Liver (tissue), 9 donors: ENCODE results near the gene ASB2. TPM values are rescaled to one million over a fixed set of nuclear protein-coding genes. Genes with fewer than 3 reads are reported as not detected.

ENCODE experiments used
- DNase-seq: peaks from one replicate; pipeline ENCODE4 v3.0.0-alpha.2; 2017; ENCODE audit warnings: low spot score
- H3K27ac ChIP-seq, 2 donors: one replicate each; pipeline ENCODE4 v1.7.0; 2013; ENCODE audit warnings: inconsistent platforms in 2 of 2, low read length in 2 of 2, control low read depth in 1 of 2, low read depth in 1 of 2, mild to moderate bottlenecking in 1 of 2
- H3K27me3 ChIP-seq, 4 donors: one replicate each; pipeline versions ENCODE4 v1.6.1 to v1.7.0; 2013; ENCODE audit warnings: low read length in 3 of 4, inconsistent platforms in 1 of 4, mild to moderate bottlenecking in 1 of 4, moderate library complexity in 1 of 4; ENCODE audit not compliant: control insufficient read depth in 4 of 4, insufficient read depth in 4 of 4
- H3K36me3 ChIP-seq, 4 donors: one replicate each; pipeline versions ENCODE4 v1.6.1 to v1.7.0; 2013; ENCODE audit warnings: low read length in 3 of 4, mild to moderate bottlenecking in 3 of 4, low read depth in 1 of 4, moderate library complexity in 1 of 4; ENCODE audit not compliant: control insufficient read depth in 4 of 4, insufficient read depth in 3 of 4
- H3K4me1 ChIP-seq, 4 donors: one replicate each; pipeline versions ENCODE4 v1.6.1 to v1.7.0; 2013; ENCODE audit warnings: low read length in 3 of 4, mild to moderate bottlenecking in 3 of 4, moderate library complexity in 1 of 4; ENCODE audit not compliant: control insufficient read depth in 4 of 4, insufficient read depth in 4 of 4
- H3K4me3 ChIP-seq, 3 donors: one replicate each; pipeline versions ENCODE4 v1.6.1 to v1.7.0; 2013; ENCODE audit warnings: low read length in 3 of 3, control low read depth in 1 of 3, low read depth in 1 of 3, mild to moderate bottlenecking in 1 of 3
- H3K9ac ChIP-seq, 2 donors: one replicate each; pipeline ENCODE4 v1.7.0; 2013; ENCODE audit warnings: low read length in 2 of 2, mild to moderate bottlenecking in 2 of 2, moderate library complexity in 2 of 2, control low read depth in 1 of 2, low read depth in 1 of 2
- H3K9me3 ChIP-seq, 4 donors: one replicate each; pipeline versions ENCODE4 v1.6.1 to v1.7.0; 2013; ENCODE audit warnings: low read length in 3 of 4; ENCODE audit not compliant: control insufficient read depth in 4 of 4
- CTCF ChIP-seq: fragments of 150-350 bp; IDR thresholded peaks from 2 replicates; pipeline ENCODE4 v1.5.1; 2017; ENCODE audit warnings: improper control_type of control experiment, low read depth, low read length; ENCODE audit not compliant: missing input control
- EGR1 ChIP-seq, 2 donors: IDR thresholded peaks; 2 replicates each; pipeline ENCODE4 v1.6.1; 2016 to 2018; ENCODE audit warnings: antibody characterized with exemption in 2 of 2, low read depth in 2 of 2
- FOXA1 ChIP-seq: IDR thresholded peaks from 2 replicates; pipeline ENCODE4 v1.6.1; 2016; ENCODE audit warnings: antibody characterized with exemption
- FOXA2 ChIP-seq: IDR thresholded peaks from 2 replicates; pipeline ENCODE4 v1.6.1; 2016; ENCODE audit warnings: antibody characterized with exemption
- GABPA ChIP-seq, 2 donors: IDR thresholded peaks in 1 of 2; conservative IDR thresholded peaks in 1 of 2; 2 replicates each; pipeline ENCODE4 v1.6.1; 2016; ENCODE audit warnings: antibody characterized with exemption in 2 of 2, mild to moderate bottlenecking in 1 of 2, moderate library complexity in 1 of 2
- HNF4A ChIP-seq, 2 donors: conservative IDR thresholded peaks; 2 replicates each; pipeline ENCODE4 v1.6.1; 2016; ENCODE audit warnings: antibody characterized with exemption in 2 of 2, mild to moderate bottlenecking in 2 of 2
- HNF4G ChIP-seq: IDR thresholded peaks from 2 replicates; pipeline ENCODE4 v1.6.1; 2016; ENCODE audit warnings: antibody characterized with exemption
- JUND ChIP-seq, 2 donors: IDR thresholded peaks; 2 replicates each; pipeline ENCODE4 v1.6.1; 2016; ENCODE audit warnings: antibody characterized with exemption in 2 of 2
- MAX ChIP-seq: IDR thresholded peaks from 2 replicates; pipeline ENCODE4 v1.6.1; 2016; ENCODE audit warnings: antibody characterized with exemption
- NR2F2 ChIP-seq: IDR thresholded peaks from 2 replicates; pipeline ENCODE4 v1.6.1; 2016; ENCODE audit warnings: antibody characterized with exemption
- RAD21 ChIP-seq, 2 donors: IDR thresholded peaks; 2 replicates each; pipeline ENCODE4 v1.6.1; 2016; ENCODE audit warnings: antibody characterized with exemption in 2 of 2, mild to moderate bottlenecking in 2 of 2
- REST ChIP-seq: IDR thresholded peaks from 2 replicates; pipeline ENCODE4 v1.6.1; 2016; ENCODE audit warnings: antibody characterized with exemption, mild to moderate bottlenecking
- RXRA ChIP-seq, 2 donors: IDR thresholded peaks; 2 replicates each; pipeline ENCODE4 v1.6.1; 2017 to 2018; ENCODE audit warnings: antibody characterized with exemption in 2 of 2, mild to moderate bottlenecking in 1 of 2
- SP1 ChIP-seq: IDR thresholded peaks from 2 replicates; pipeline ENCODE4 v1.6.1; 2018; ENCODE audit warnings: antibody characterized with exemption, mild to moderate bottlenecking
- YY1 ChIP-seq: IDR thresholded peaks from 2 replicates; pipeline ENCODE4 v1.6.1; 2016; ENCODE audit warnings: antibody characterized with exemption, mild to moderate bottlenecking
- ZBTB33 ChIP-seq: IDR thresholded peaks from 2 replicates; pipeline ENCODE4 v1.6.1; 2016; ENCODE audit warnings: antibody characterized with exemption
- WGBS: extraction: QIAGEN DNeasy Blood & Tissue Kit; methylation state at CpG from one replicate; pipeline ENCODE4 v1.1.7; 2013; 5-methylcytosine and 5-hydroxymethylcytosine counted together
- polyA plus RNA-seq, 2 donors: library from polyadenylated mRNA; stranded (reverse) in 1 of 2; unstranded in 1 of 2; fragments of 200-250 nt in 1 of 2; fragments of >200 nt in 1 of 2; fragmentation: Nextera tagmentation in 1 of 2; extraction: Ambion mirVana in 1 of 2; gene quantifications; one replicate each; pipeline versions ENCODE4 v1.2.1 to v1.2.3, GENCODE V29; 2013 to 2015
- total RNA-seq, 2 donors: library from RNA; depleted of rRNA; stranded (reverse); fragments of >200 nt; gene quantifications; one replicate each; pipeline ENCODE4 v1.2.3, GENCODE V29; 2014
- donor health status: healthy.
- donor health status: healthy.
- donor health status: healthy.
- donor health status: healthy.
- donor health status: healthy.

The ASB2 gene
- total and polyA plus RNA-seq, 4 donors = 0.18 to 0.56 (median 0.38) TPM

GRCh38 chr14:93994919-93995682, 18.7 kb upstream of the ASB2 start:
- Histone ChIP-seq H3K4me3 (no peak overlapping the region), H3K36me3 (no peaks in the 10 kb centered on the region), H3K4me1 (no peaks in the 10 kb centered on the region), H3K27me3 (no peaks in the 10 kb centered on the region), H3K9me3 (no peaks in the 10 kb centered on the region), H3K9ac (no peak overlapping the region), H3K27ac (no peak overlapping the region)
- no peak for DNase-seq
- TF ChIP-seq MAX (no peak), FOXA2 (no peak), HNF4G (no peak), ZBTB33 (no peak)
- WGBS = 65% methylated on average over 13 of the region's 13 CpGs

- WGBS = 78% methylated on average over 6 of the region's 6 CpGs
- Histone ChIP-seq H3K36me3 (no peaks in the 10 kb centered on the region), H3K9ac (no peak overlapping the region), H3K27me3 (no peaks in the 10 kb centered on the region), H3K4me3 (no peak overlapping the region), H3K27ac (no peak overlapping the region), H3K9me3 (no peaks in the 10 kb centered on the region), H3K4me1 (no peaks in the 10 kb centered on the region)
- TF ChIP-seq SP1 (no peak), HNF4A (conservative IDR thresholded peaks at IDR 0.05) (no peak), YY1 (no peak), GABPA (IDR thresholded peaks at IDR 0.05 in 1 of 2, conservative IDR thresholded peaks at IDR 0.05 in 1 of 2) (no peak), FOXA2 (no peak), RXRA (IDR thresholded peaks at IDR 0.05) (no peak), NR2F2 (no peak), FOXA1 (no peak), EGR1 (IDR thresholded peaks at IDR 0.05; ENCODE audit: low read depth in 2 of 2) (no peak), HNF4G (no peak), MAX (no peak), JUND (IDR thresholded peaks at IDR 0.05) (no peak)
- DNase-seq = no peak
Measured at GRCh38 chr14:93993382-93993781, 17.0 kb upstream of the ASB2 start.

GRCh38 chr14:93991649-93992048, 15.3 kb upstream of the ASB2 start:
- H3K27me3 ChIP-seq = no peaks in the 10 kb centered on the region
- H3K27ac ChIP-seq = no peak overlapping the region
- no peak for TF ChIP-seq CTCF
- TF ChIP-seq JUND (IDR thresholded peaks at IDR 0.05) = no peak
- no peak for TF ChIP-seq EGR1 (IDR thresholded peaks at IDR 0.05; ENCODE audit: low read depth in 2 of 2)
- TF ChIP-seq RAD21 (IDR thresholded peaks at IDR 0.05) = no peak
- TF ChIP-seq SP1 = no peak
- no peak for TF ChIP-seq GABPA (IDR thresholded peaks at IDR 0.05 in 1 of 2, conservative IDR thresholded peaks at IDR 0.05 in 1 of 2)
- no peak for TF ChIP-seq MAX
- no peak for TF ChIP-seq FOXA2
- TF ChIP-seq REST = no peak
- no peak for TF ChIP-seq RXRA (IDR thresholded peaks at IDR 0.05)
- TF ChIP-seq FOXA1 = no peak
- H3K9me3 ChIP-seq = no peaks in the 10 kb centered on the region
- 95% methylated on average over 4 of the region's 4 CpGs for WGBS
- H3K4me1 ChIP-seq = no peaks in the 10 kb centered on the region
- DNase-seq = no peak
- H3K36me3 ChIP-seq = no peaks in the 10 kb centered on the region
- H3K9ac ChIP-seq = no peak overlapping the region
- no peak overlapping the region for H3K4me3 ChIP-seq
